Lung (tissue), 12 donors: ENCODE results near the gene LUC7L2. TPM values are rescaled to one million over a fixed set of nuclear protein-coding genes. Genes with fewer than 3 reads are reported as not detected.

ENCODE experiments used
- ATAC-seq: fragments of 200-7000 bp; cut with Tn5 transposase; one replicate; pipeline ENCODE4 v1.9.1; 2020; ENCODE audit warnings: moderate number of reproducible peaks; ENCODE audit not compliant: insufficient read depth, low FRiP score
- DNase-seq, 3 donors: peaks; one replicate each; pipeline ENCODE4 v3.0.0-alpha.2; 2013 to 2017
- H3K27ac ChIP-seq, 2 donors: one replicate each; pipeline ENCODE4 v1.5.1; 2013; ENCODE audit warnings: mild to moderate bottlenecking in 2 of 2, moderate library complexity in 2 of 2, control low read depth in 1 of 2, inconsistent platforms in 1 of 2, low read depth in 1 of 2, low read length in 1 of 2
- H3K27me3 ChIP-seq, 3 donors: one replicate each; pipeline ENCODE4 v1.5.1; 2013; ENCODE audit warnings: low read length in 2 of 3; ENCODE audit not compliant: control insufficient read depth in 3 of 3, insufficient read depth in 3 of 3
- H3K36me3 ChIP-seq, 4 donors: one replicate each; pipeline ENCODE4 v1.5.1; 2013; ENCODE audit warnings: low read length in 4 of 4, mild to moderate bottlenecking in 1 of 4, moderate library complexity in 1 of 4; ENCODE audit not compliant: control insufficient read depth in 4 of 4, insufficient read depth in 4 of 4
- H3K4me1 ChIP-seq, 5 donors: one replicate each; pipeline ENCODE4 v1.5.1; 2013; ENCODE audit warnings: low read length in 5 of 5, mild to moderate bottlenecking in 2 of 5, moderate library complexity in 1 of 5; ENCODE audit not compliant: control insufficient read depth in 5 of 5, insufficient read depth in 5 of 5
- H3K4me3 ChIP-seq: one replicate; pipeline ENCODE4 v1.5.1; 2013; ENCODE audit warnings: mild to moderate bottlenecking, control low read depth, moderate library complexity
- H3K9ac ChIP-seq, 2 donors: one replicate each; pipeline ENCODE4 v1.5.1; 2013; ENCODE audit warnings: low read length in 2 of 2, control low read depth in 1 of 2; ENCODE audit not compliant: insufficient read depth in 1 of 2
- H3K9me3 ChIP-seq, 4 donors: one replicate each; pipeline ENCODE4 v1.5.1; 2013; ENCODE audit warnings: low read length in 3 of 4, mild to moderate bottlenecking in 1 of 4, moderate library complexity in 1 of 4; ENCODE audit not compliant: control insufficient read depth in 4 of 4, insufficient read depth in 3 of 4
- CTCF ChIP-seq: IDR thresholded peaks from 2 replicates; pipeline ENCODE4 v1.5.1; 2012; ENCODE audit warnings: mild to moderate bottlenecking; ENCODE audit errors: control extremely low read depth, extremely low read depth
- WGBS, 2 donors: extraction: QIAGEN DNeasy Blood & Tissue Kit; methylation state at CpG; one replicate each; pipeline ENCODE4 v1.1.7; 2013; 5-methylcytosine and 5-hydroxymethylcytosine counted together
- polyA plus RNA-seq, 2 donors: library from polyadenylated mRNA; stranded (reverse); fragments of 200-250 nt; gene quantifications; one replicate each; pipeline ENCODE4 v1.2.1, GENCODE V29; 2013
- total RNA-seq, 2 donors: library from RNA; depleted of rRNA in 1 of 2; stranded (reverse); fragments of >200 nt in 1 of 2; gene quantifications; one replicate each; pipeline ENCODE4 v1.2.1, GENCODE V29; 2014 to 2021
- donor health status: control.
- donor health status: control.
- donor health status: Bipolar disorder and iron deficiency.
- donor health status: healthy.
- donor health status: DM: yes; HTN: yes; CAD: no.

LUC7L2 gene
- total and polyA plus RNA-seq, 4 donors = 35.1 to 95.4 (median 67.3) TPM

DNA sequence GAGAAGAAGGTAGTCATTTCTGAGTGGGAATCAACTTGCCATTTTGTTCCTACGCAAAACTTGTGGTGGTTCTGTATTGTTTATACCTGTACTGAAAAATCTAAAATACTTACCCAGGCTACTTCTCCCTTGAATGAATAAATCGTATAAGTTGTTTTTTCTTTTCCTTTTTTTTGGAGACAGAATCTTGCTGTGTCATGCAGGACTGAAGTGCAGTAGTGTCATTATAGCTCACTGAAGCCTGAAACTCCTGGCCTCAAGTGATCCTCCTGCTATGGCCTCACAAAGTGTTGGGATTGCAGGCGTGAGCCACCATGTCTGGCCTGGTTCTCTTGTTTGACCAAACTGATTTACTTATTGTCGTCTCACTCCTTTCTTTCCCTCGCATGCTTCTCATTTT is 27.9 kb downstream of the LUC7L2 start:
- TF ChIP-seq CTCF = no peak
- no peak for ATAC-seq
- WGBS, 2 donors = 80 to 93% methylated on average over 5 of the region's 5 CpGs
- no peak overlapping the region for H3K9ac ChIP-seq
- no peak for DNase-seq
- no peak overlapping the region for H3K4me3 ChIP-seq
- no peaks in the 10 kb centered on the region for H3K9me3 ChIP-seq
- no peaks in the 10 kb centered on the region for H3K4me1 ChIP-seq
- no peak overlapping the region for H3K27ac ChIP-seq
- H3K36me3 ChIP-seq = peaks cover 0 to 30% (median 9%) of the 10 kb centered on the region in 4 donors
- H3K27me3 ChIP-seq = no peaks in the 10 kb centered on the region

GRCh38 chr7:139389091-139389490 is 29.4 kb downstream of the LUC7L2 start:
- ATAC-seq (no peak), DNase-seq (no peak)
- H3K9ac ChIP-seq = no peak overlapping the region
- no peaks in the 10 kb centered on the region for H3K4me1 ChIP-seq
- TF ChIP-seq CTCF = no peak
- no peak overlapping the region for H3K27ac ChIP-seq
- no peaks in the 10 kb centered on the region for H3K27me3 ChIP-seq
- H3K4me3 ChIP-seq = no peak overlapping the region
- peaks cover 0 to 27% (median 9%) of the 10 kb centered on the region in 4 donors for H3K36me3 ChIP-seq
- 75 to 89% methylated on average over 3 of the region's 3 CpGs for WGBS, 2 donors
- no peaks in the 10 kb centered on the region for H3K9me3 ChIP-seq

DNA sequence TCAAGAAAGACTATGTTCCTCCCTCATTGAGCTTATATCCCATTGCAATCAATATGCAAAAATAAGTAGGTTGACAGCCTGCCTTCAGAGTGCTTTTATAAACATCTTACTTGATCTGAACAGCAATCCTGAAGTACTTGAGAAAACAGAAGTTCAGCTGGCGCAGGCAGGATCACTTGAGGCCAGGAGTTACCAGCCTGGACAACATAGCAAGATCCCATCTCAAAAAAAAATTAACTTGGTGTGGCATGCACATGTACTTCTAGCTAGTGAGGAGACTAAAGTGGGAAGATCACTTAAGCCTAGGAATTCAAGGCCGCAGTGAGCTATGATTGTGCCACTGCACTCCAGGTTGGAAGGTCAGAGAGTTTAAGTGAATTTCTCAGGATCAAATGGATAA is 30.1 kb downstream of the LUC7L2 start:
- DNase-seq (no peak), ATAC-seq (no peak)
- H3K36me3 ChIP-seq = peaks cover 3 to 25% (median 9%) of the 10 kb centered on the region in 4 donors
- no peaks in the 10 kb centered on the region for H3K9me3 ChIP-seq
- H3K4me1 ChIP-seq = no peaks in the 10 kb centered on the region
- H3K4me3 ChIP-seq = no peak overlapping the region
- TF ChIP-seq CTCF = no peak
- WGBS, 2 donors = 89 to 92% methylated on average over 2 of the region's 2 CpGs
- no peak overlapping the region for H3K9ac ChIP-seq
- no peaks in the 10 kb centered on the region for H3K27me3 ChIP-seq
- no peak overlapping the region for H3K27ac ChIP-seq

DNA sequence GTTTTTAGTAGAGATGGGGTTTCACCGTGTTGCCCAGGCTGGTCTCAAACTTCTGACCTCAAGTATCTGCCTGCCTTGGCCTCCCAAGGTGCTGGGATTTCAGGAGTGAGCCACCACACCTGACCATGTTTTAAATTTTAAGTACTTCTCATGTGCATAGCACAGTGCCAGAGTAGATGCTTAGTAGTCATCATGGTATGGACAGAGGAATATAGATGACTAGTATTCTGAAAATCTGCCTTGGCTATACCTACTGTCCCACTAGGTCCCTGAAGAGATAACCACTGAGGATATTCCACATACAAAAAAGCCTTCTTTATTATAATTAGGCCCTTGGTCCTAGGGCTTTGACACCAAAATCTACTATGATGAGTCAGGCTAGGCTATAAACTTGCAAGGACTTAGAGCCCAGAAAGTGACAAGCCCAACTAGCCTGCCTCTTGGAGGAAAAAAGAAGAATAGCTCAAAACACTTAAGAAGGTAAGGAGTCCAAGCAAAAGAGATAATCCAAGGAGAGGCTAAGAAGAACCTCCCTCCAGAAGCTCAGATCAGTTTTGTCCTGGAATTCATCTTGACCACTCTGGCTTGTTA is 34.0 kb downstream of the LUC7L2 start:
- H3K4me3 ChIP-seq = no peak overlapping the region
- no peaks in the 10 kb centered on the region for H3K4me1 ChIP-seq
- WGBS, 2 donors = 96 to 100% methylated on average over 1 of the region's 1 CpG
- ATAC-seq (no peak), DNase-seq (no peak)
- H3K9ac ChIP-seq = no peak overlapping the region
- TF ChIP-seq CTCF = no peak
- no peaks in the 10 kb centered on the region for H3K27me3 ChIP-seq
- H3K9me3 ChIP-seq = no peaks in the 10 kb centered on the region
- H3K36me3 ChIP-seq = peaks cover 3 to 17% (median 9%) of the 10 kb centered on the region in 4 donors
- H3K27ac ChIP-seq = no peak overlapping the region
